SK-N-SH (cell line): Measurements from ENCODE around the gene CPEB4. TPM values are rescaled to one million over a fixed set of nuclear protein-coding genes. Genes with fewer than 3 reads are reported as not detected.

Experiments
- CTCF ChIA-PET: fragments of 300-600, 350-600 bp; formaldehyde crosslinking; extraction: SDS; loops from one replicate; lab custom pipeline; 2021; lab: Yijun Ruan, JAX
- POLR2A ChIA-PET: fragments of 350-600 bp; sonication (Branson Sonifier 250); formaldehyde crosslinking; extraction: SDS; loops from one replicate; lab custom pipeline; 2020; ENCODE audit warnings: antibody characterized with exemption, inconsistent platforms; lab: Yijun Ruan, JAX
- DNase-seq: peaks from one replicate; pipeline ENCODE4 v3.0.0; 2012
- H2AFZ ChIP-seq: fragments of 200-600 bp; sonication (generic); 2 replicates; pipeline ENCODE4 v1.8.1; 2016; ENCODE audit warnings: antibody characterized with exemption, mild to moderate bottlenecking, low read depth
- H3F3A ChIP-seq: fragments of 200-600 bp; sonication (generic); replicated peaks from 2 replicates; pipeline ENCODE3; 2016; ENCODE audit warnings: antibody characterized with exemption, mild to moderate bottlenecking; ENCODE audit not compliant: insufficient read depth
- H3K27ac ChIP-seq, 2 experiments: fragments of 200-500 bp in 1 of 2; fragments of 200-600 bp in 1 of 2; sonication (Bioruptor generic) in 1 of 2; sonication (generic), shearing (Covaris generic) in 1 of 2; 2 replicates each; pipeline versions ENCODE4 v1.5.1 to v1.6.1; 2014 to 2016; ENCODE audit warnings: low read depth in 2 of 2, inconsistent platforms in 1 of 2, low read length in 1 of 2, mild to moderate bottlenecking in 1 of 2, mixed read lengths in 1 of 2
- H3K27me3 ChIP-seq: fragments of 200-600 bp; sonication (generic), shearing (Covaris generic); 2 replicates; pipeline ENCODE4 v1.6.1; 2016; ENCODE audit warnings: mixed run types; ENCODE audit not compliant: insufficient read depth
- H3K36me3 ChIP-seq, 2 experiments: fragments of 200-500 bp in 1 of 2; fragments of 200-600 bp in 1 of 2; sonication (Bioruptor generic) in 1 of 2; sonication (generic) in 1 of 2; replicated peaks in 1 of 2; 2 replicates each; pipeline versions ENCODE3 to v1.5.1; 2014 to 2016; ENCODE audit warnings: low read length in 1 of 2, mild to moderate bottlenecking in 1 of 2; ENCODE audit not compliant: insufficient read depth in 2 of 2, control insufficient read depth in 1 of 2
- H3K4me1 ChIP-seq, 2 experiments: fragments of 200-500 bp in 1 of 2; fragments of 200-600 bp in 1 of 2; sonication (Bioruptor generic) in 1 of 2; sonication (generic), shearing (Covaris generic) in 1 of 2; 2 replicates each; pipeline versions ENCODE4 v1.5.1 to v1.6.1; 2014 to 2016; ENCODE audit warnings: low read depth in 1 of 2, low read length in 1 of 2, mixed run types in 1 of 2; ENCODE audit not compliant: insufficient read depth in 2 of 2, control insufficient read depth in 1 of 2
- H3K4me2 ChIP-seq: fragments of 200-600 bp; sonication (generic), shearing (Covaris generic); 2 replicates; pipeline ENCODE4 v1.6.1; 2017; ENCODE audit warnings: mixed run types
- H3K4me3 ChIP-seq, 2 experiments: fragments of 200-500 bp in 1 of 2; fragments of 200-600 bp in 1 of 2; sonication (Bioruptor generic) in 1 of 2; sonication (generic), shearing (Covaris generic) in 1 of 2; 2 replicates each; pipeline versions ENCODE4 v1.5.1 to v1.8.1; 2014 to 2016; ENCODE audit warnings: low read depth in 2 of 2, inconsistent platforms in 1 of 2, low read length in 1 of 2, mild to moderate bottlenecking in 1 of 2, mixed read lengths in 1 of 2, moderate library complexity in 1 of 2
- H3K79me2 ChIP-seq: fragments of 200-600 bp; sonication (generic); 2 replicates; pipeline ENCODE4 v1.8.1; 2017; ENCODE audit warnings: mild to moderate bottlenecking; ENCODE audit not compliant: insufficient read depth
- H3K9ac ChIP-seq: fragments of 200-600 bp; sonication (generic); 2 replicates; pipeline ENCODE4 v1.6.1; 2017; ENCODE audit warnings: mixed run types
- H3K9me2 ChIP-seq: fragments of 200-600 bp; sonication (generic); 2 replicates; pipeline ENCODE4 v1.6.1; 2017; ENCODE audit warnings: mixed run types
- H3K9me3 ChIP-seq: fragments of 200-600 bp; sonication (generic); 2 replicates; pipeline ENCODE4 v1.6.1; 2017; ENCODE audit warnings: mixed run types, mild to moderate bottlenecking, moderate library complexity
- H4K20me1 ChIP-seq: fragments of 200-600 bp; sonication (generic); 2 replicates; pipeline ENCODE4 v1.6.1; 2017; ENCODE audit warnings: mild to moderate bottlenecking, mixed run types; ENCODE audit not compliant: insufficient read depth
- CTCF ChIP-seq: fragments of 200-600 bp; sonication (generic); IDR thresholded peaks from 2 replicates; pipeline ENCODE4 v1.6.1; 2017; ENCODE audit warnings: antibody characterized with exemption, mild to moderate bottlenecking, moderate library complexity
- ELF1 ChIP-seq: IDR thresholded peaks from 2 replicates; pipeline ENCODE4 v1.4.0; 2012
- EP300 ChIP-seq, 2 experiments: IDR thresholded peaks; 2 replicates each; pipeline versions ENCODE4 v1.4.0 to v1.6.1; 2012; ENCODE audit warnings: borderline replicate concordance in 1 of 2, low read depth in 1 of 2, low read length in 1 of 2
- FOSL2 ChIP-seq: IDR thresholded peaks from 2 replicates; pipeline ENCODE4 v1.4.0; 2012; ENCODE audit warnings: low read depth, mild to moderate bottlenecking, moderate library complexity, borderline replicate concordance
- FOXJ3 ChIP-seq: sonication (generic); formaldehyde crosslinking; IDR thresholded peaks from 2 replicates; pipeline ENCODE4 v1.5.1; 2020; ENCODE audit warnings: mild to moderate bottlenecking, missing genetic modification reagents
- GABPA ChIP-seq: IDR thresholded peaks from 2 replicates; pipeline ENCODE4 v1.4.0; 2012; ENCODE audit warnings: low read depth, mild to moderate bottlenecking
- GATA2 ChIP-seq: sonication (generic); formaldehyde crosslinking; IDR thresholded peaks from 2 replicates; pipeline ENCODE4 v1.5.0; 2020; ENCODE audit warnings: mild to moderate bottlenecking, missing genetic modification reagents
- MXI1 ChIP-seq: IDR thresholded peaks from 2 replicates; pipeline ENCODE4 v1.6.1; 2012; ENCODE audit warnings: mild to moderate bottlenecking, low read depth, low read length, improper control_type of control experiment
- NRF1 ChIP-seq: IDR thresholded peaks from 2 replicates; pipeline ENCODE4 v1.6.1; 2012; ENCODE audit warnings: low read depth, mild to moderate bottlenecking, low read length
- RCOR1 ChIP-seq: fragments of 150-350 bp; IDR thresholded peaks from 2 replicates; pipeline ENCODE4 v1.6.1; 2017; ENCODE audit warnings: antibody characterized with exemption, low read length
- RFX5 ChIP-seq: IDR thresholded peaks from 2 replicates; pipeline ENCODE4 v1.6.1; 2012; ENCODE audit warnings: mild to moderate bottlenecking, improper control_type of control experiment, low read length
- SMC3 ChIP-seq: IDR thresholded peaks from 2 replicates; pipeline ENCODE4 v1.6.1; 2012; ENCODE audit warnings: low read depth, low read length, improper control_type of control experiment
- TEAD4 ChIP-seq: IDR thresholded peaks from 2 replicates; pipeline ENCODE4 v1.4.0; 2012; ENCODE audit warnings: mild to moderate bottlenecking, borderline replicate concordance; ENCODE audit not compliant: insufficient read depth
- WGBS: methylation state at CpG from one replicate; pipeline ENCODE4 v1.1.6; 2017; ENCODE audit warnings: low lambda C conversion rate; 5-methylcytosine and 5-hydroxymethylcytosine counted together
- polyA plus RNA-seq, 3 experiments: library from polyadenylated mRNA; depleted of rRNA; stranded (reverse); fragments of >200 nt; gene quantifications; 2 replicates each; pipeline ENCODE4 v1.2.3, GENCODE V29; 2012
- TF ChIP-seq, protein P1 (sequence below): IDR thresholded peaks from 2 replicates; pipeline ENCODE4 v1.4.0; 2012; ENCODE audit warnings: low read depth, borderline replicate concordance
- TF ChIP-seq, protein P2 (sequence below): IDR thresholded peaks from 2 replicates; pipeline ENCODE4 v1.6.1; 2012; ENCODE audit warnings: mild to moderate bottlenecking, low read depth, low read length, moderate library complexity

The CPEB4 gene
- polyA plus RNA-seq, 1 of the 3 experiments (the other 2 are of a cell fraction) = 6.8 TPM

DNA sequence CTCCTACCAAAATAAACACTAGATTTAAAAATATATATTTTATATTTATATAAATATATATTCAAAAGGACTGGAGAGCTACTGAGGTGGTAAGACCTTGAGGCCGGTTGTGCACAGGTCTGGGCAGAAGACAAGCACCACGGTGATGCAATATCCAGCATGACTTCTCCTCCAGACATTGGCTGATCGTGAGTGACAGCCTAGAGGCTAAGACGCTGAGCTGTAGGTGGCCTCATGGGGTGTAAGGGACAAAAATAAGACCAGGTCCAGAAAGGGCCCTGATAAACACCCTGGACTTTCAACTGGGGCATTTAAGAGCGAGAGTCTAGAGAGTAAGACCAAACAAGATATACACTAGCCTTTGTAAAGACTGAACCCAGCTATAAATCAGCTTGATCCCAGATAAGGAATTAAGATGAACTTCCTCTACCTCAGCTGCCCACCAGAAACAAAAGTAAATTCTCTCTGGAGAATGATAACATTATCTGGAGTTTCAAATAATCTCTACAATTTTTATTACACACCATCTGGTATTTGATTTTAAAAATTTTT lies 86.6 kb downstream of the CPEB4 start:
- H3K27me3 ChIP-seq = no peaks in the 10 kb centered on the region
- 71% methylated on average over 5 of the region's 5 CpGs for WGBS
- TF ChIP-seq, protein P1, sequence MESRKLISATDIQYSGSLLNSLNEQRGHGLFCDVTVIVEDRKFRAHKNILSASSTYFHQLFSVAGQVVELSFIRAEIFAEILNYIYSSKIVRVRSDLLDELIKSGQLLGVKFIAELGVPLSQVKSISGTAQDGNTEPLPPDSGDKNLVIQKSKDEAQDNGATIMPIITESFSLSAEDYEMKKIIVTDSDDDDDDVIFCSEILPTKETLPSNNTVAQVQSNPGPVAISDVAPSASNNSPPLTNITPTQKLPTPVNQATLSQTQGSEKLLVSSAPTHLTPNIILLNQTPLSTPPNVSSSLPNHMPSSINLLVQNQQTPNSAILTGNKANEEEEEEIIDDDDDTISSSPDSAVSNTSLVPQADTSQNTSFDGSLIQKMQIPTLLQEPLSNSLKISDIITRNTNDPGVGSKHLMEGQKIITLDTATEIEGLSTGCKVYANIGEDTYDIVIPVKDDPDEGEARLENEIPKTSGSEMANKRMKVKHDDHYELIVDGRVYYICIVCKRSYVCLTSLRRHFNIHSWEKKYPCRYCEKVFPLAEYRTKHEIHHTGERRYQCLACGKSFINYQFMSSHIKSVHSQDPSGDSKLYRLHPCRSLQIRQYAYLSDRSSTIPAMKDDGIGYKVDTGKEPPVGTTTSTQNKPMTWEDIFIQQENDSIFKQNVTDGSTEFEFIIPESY = no peak
- no peak for TF ChIP-seq SMC3
- no peak for TF ChIP-seq RCOR1
- no peak for TF ChIP-seq GABPA
- TF ChIP-seq CTCF = no peak
- no peak for TF ChIP-seq GATA2 (CRISPR knock-in tag)
- DNase-seq = no peak
- no peaks in the 10 kb centered on the region for H4K20me1 ChIP-seq
- no peaks in the 10 kb centered on the region for H3K9me2 ChIP-seq
- peaks cover 0 to 8% of the 10 kb centered on the region in 2 experiments; a peak in 1 of 4 replicates for H3K4me1 ChIP-seq
- no peaks in the 10 kb centered on the region for H3K36me3 ChIP-seq
- POLR2A ChIA-PET = interaction anchor here (1.3 kb wide), 1 partner anchor 362 kb away, joined by 3 read pairs; no protein-coding TSS in a partner anchor
- H3K27ac ChIP-seq = no peak overlapping the region
- H3K4me2 ChIP-seq = no peak overlapping the region
- no peak overlapping the region for H3K4me3 ChIP-seq
- no peak overlapping the region for H2AFZ ChIP-seq
- CTCF ChIA-PET = interaction anchor here (0.8 to 6.7 kb wide), 9 partner anchors 10 to 366 kb away, joined by 3 to 162 read pairs (median 4); partner anchors contain the start of gene BOD1
- H3K79me2 ChIP-seq = no peaks in the 10 kb centered on the region
- H3F3A ChIP-seq = no peaks in the 10 kb centered on the region
- H3K9me3 ChIP-seq = no peaks in the 10 kb centered on the region
- no peak overlapping the region for H3K9ac ChIP-seq

DNA sequence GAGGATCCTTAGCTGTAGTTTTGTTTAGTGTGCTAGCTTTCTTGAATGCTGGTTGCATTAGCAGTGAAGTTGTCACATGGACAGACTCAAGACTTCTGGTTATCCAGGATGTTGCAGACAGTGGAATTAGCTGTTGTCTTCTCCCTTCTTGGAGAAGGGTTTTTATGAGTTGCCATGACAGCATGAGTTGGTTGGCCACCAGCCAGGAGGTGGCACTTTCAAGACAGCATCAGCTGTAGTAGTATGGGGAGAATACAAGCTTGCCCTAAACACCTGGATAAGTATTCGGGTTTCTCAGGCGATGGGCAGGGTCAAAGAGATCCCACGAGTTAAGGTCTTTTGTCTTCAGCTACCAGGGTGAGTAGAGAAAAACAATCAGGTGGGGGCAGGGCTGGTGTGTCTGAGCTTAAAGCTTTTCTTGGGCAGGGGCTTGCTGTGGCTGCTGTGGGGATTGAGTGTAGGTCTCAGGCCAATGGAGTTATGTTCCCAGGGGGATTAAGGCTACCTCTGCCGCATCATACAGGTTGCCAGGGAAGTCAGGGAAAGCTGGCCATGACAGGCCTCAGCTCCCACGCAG lies 93.1 kb downstream of the CPEB4 start:
- Histone ChIP-seq H2AFZ (no peak overlapping the region), H3K9ac (no peak overlapping the region), H3K27me3 (peaks cover 15% of the 10 kb centered on the region; the same call in 1 of the 2 replicates), H3F3A (no peaks in the 10 kb centered on the region), H3K4me1 (no peaks in the 10 kb centered on the region), H3K4me2 (no peak overlapping the region), H3K9me3 (no peaks in the 10 kb centered on the region), H3K9me2 (no peaks in the 10 kb centered on the region), H4K20me1 (no peaks in the 10 kb centered on the region), H3K79me2 (no peaks in the 10 kb centered on the region), H3K27ac (no peak overlapping the region), H3K36me3 (no peaks in the 10 kb centered on the region), H3K4me3 (no peak overlapping the region)
- ChIA-PET POLR2A (no interaction called here), CTCF (interaction anchor here (1.0 to 3.1 kb wide), 5 partner anchors 8 to 363 kb away, joined by 3 to 21 read pairs (median 7); no protein-coding TSS in a partner anchor)
- 47% methylated on average over 5 of the region's 5 CpGs for WGBS
- DNase-seq = no peak
- TF ChIP-seq RFX5 (no peak), FOXJ3 (CRISPR knock-in tag) (no peak), MXI1 (no peak), EP300 (IDR thresholded peaks at IDR 0.05; ENCODE audit: borderline replicate concordance in 1 of 2, low read depth in 1 of 2, low read length in 1 of 2) (no peak), GABPA (no peak), CTCF (no peak), NRF1 (no peak), ELF1 (no peak), FOSL2 (no peak), TEAD4 (no peak)
- TF ChIP-seq, protein P2, sequence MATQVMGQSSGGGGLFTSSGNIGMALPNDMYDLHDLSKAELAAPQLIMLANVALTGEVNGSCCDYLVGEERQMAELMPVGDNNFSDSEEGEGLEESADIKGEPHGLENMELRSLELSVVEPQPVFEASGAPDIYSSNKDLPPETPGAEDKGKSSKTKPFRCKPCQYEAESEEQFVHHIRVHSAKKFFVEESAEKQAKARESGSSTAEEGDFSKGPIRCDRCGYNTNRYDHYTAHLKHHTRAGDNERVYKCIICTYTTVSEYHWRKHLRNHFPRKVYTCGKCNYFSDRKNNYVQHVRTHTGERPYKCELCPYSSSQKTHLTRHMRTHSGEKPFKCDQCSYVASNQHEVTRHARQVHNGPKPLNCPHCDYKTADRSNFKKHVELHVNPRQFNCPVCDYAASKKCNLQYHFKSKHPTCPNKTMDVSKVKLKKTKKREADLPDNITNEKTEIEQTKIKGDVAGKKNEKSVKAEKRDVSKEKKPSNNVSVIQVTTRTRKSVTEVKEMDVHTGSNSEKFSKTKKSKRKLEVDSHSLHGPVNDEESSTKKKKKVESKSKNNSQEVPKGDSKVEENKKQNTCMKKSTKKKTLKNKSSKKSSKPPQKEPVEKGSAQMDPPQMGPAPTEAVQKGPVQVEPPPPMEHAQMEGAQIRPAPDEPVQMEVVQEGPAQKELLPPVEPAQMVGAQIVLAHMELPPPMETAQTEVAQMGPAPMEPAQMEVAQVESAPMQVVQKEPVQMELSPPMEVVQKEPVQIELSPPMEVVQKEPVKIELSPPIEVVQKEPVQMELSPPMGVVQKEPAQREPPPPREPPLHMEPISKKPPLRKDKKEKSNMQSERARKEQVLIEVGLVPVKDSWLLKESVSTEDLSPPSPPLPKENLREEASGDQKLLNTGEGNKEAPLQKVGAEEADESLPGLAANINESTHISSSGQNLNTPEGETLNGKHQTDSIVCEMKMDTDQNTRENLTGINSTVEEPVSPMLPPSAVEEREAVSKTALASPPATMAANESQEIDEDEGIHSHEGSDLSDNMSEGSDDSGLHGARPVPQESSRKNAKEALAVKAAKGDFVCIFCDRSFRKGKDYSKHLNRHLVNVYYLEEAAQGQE = no peak
